AG09319 (cell line): ENCODE measurements around the gene KYAT1.

Experiments used
- DNase-seq: peaks from one replicate; pipeline ENCODE4 v3.0.0-alpha.2; 2010; ENCODE audit warnings: low read depth; ENCODE audit errors: extremely low read depth
- CTCF ChIP-seq: IDR thresholded peaks from 2 replicates; pipeline ENCODE4 v1.5.1; 2011; ENCODE audit warnings: low read depth, mild to moderate bottlenecking, inconsistent platforms, low read length, moderate library complexity

KYAT1 gene

DNA sequence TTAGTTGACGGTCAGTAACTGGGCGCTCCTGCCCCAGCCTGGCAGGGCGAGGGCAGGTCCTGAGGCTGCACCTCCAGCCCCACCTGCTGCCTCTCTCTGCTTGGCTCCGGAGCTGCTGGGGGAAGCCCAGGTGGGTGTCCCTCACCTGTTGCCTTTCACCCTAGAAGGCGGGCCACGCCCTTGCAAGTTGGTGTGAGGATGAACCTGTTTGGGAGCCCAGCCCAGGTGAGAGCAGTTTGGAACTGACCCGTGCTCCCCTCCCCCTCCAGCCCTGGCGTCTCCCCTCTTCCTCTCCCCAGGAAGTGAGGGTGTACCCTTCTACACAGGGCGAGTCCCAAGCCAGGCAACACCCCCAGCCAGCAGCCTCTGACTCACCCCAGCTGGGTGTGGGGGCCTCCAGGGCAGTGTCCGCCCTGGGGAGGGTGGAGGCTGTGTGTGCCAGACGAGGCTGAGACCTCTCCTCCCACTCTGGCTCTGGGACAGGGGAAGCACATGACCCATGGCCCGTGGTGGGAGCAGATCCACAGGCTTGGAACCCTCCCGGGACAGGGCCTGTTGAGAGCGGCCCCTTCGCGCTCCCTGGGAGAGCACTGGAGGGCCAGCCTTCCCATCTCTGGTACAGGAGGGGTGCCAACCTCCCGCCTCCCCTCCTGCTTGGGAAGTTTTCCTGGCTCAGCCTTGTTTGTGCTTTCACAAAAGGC lies 10.6 kb upstream of the KYAT1 start:
- TF ChIP-seq CTCF = no peak
- DNase-seq = peak; percentile 73

DNA sequence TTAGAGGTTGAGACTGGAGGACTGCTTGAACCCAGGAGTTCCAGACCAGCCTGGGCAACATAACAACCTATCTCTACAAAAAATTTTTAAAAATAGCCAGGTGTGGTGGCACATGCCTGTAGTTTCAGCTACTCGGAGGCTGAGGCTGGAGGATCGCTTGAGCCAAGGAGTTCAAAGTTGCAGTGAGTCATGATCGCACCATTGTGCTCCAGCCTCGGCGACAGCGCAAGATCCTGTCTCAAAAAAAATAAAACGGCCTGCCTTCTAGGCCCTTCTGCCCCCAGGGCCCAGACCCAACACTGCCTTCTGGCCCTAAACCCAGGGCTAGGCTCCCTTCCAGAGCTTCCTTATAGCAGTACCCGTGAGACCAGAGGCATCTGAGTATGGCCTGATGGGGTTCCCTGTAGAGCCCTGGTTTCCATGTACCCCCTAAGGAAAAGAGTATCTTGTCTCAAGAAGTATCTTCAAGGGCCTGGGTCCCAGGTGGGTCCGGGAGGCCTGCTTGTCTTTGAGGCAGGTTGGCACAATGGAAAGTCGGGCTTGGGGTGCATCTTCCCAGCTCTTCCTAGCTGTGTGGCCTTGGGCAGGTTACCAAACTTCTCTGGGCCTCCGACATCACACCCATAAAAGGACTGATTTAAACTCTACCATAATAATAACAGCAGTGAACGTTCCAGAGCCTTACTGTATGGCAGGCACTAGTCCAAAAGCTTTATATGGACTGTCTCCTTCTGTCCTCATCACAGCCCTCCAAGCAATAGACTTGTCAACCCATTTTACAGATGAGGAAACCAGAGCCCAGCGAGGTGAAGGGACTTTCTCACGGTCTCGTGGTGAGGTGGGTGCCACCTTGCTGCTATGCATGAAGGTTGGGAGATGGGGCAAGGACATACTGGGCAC lies 9.8 kb upstream of the KYAT1 start:
- no peak for DNase-seq

GRCh38 chr9:128887914-128888350 lies 6.2 kb upstream of the KYAT1 start:
- no peak for TF ChIP-seq CTCF
- DNase-seq = no peak

More for the DNA sequence above, 9.8 kb upstream of the KYAT1 start:
- no peak for TF ChIP-seq CTCF

GRCh38 chr9:128887049-128887448 lies 5.3 kb upstream of the KYAT1 start:
- DNase-seq = no peak
- TF ChIP-seq CTCF = no peak

GRCh38 chr9:128886211-128886891 lies 4.6 kb upstream of the KYAT1 start:
- no peak for DNase-seq

GRCh38 chr9:128885798-128886197 lies 4.0 kb upstream of the KYAT1 start:
- no peak for DNase-seq
- no peak for TF ChIP-seq CTCF

More at GRCh38 chr9:128886211-128886891, 4.6 kb upstream of the KYAT1 start:
- no peak for TF ChIP-seq CTCF
